GM23248 (cell line): ENCODE data around the gene AAK1. TPM values are rescaled to one million over a fixed set of nuclear protein-coding genes. Genes with fewer than 3 reads are reported as not detected.

Experiments
- DNase-seq: peaks from one replicate; pipeline ENCODE4 v3.0.0-alpha.2; 2015
- H2AFZ ChIP-seq: fragments of 200-600 bp; sonication (generic); 2 replicates; pipeline ENCODE4 v1.6.1; 2016; ENCODE audit warnings: antibody characterized with exemption
- H3F3A ChIP-seq: fragments of 200-600 bp; sonication (generic); 2 replicates; pipeline ENCODE4 v1.6.1; 2016; ENCODE audit warnings: mild to moderate bottlenecking, antibody characterized with exemption, mixed run types; ENCODE audit not compliant: insufficient read depth
- H3K27ac ChIP-seq: fragments of 200-600 bp; sonication (generic); 2 replicates; pipeline ENCODE4 v1.5.1; 2016; ENCODE audit warnings: mild to moderate bottlenecking
- H3K27me3 ChIP-seq: fragments of 200-600 bp; sonication (generic); replicated peaks from 2 replicates; pipeline ENCODE4 v1.6.1; 2016; ENCODE audit warnings: mild to moderate bottlenecking; ENCODE audit not compliant: insufficient read depth
- H3K36me3 ChIP-seq: fragments of 200-600 bp; sonication (generic); 2 replicates; pipeline ENCODE4 v1.6.1; 2016; ENCODE audit warnings: low read depth, mild to moderate bottlenecking
- H3K4me1 ChIP-seq: fragments of 200-600 bp; sonication (generic); 2 replicates; pipeline ENCODE4 v1.6.1; 2016; ENCODE audit warnings: mild to moderate bottlenecking; ENCODE audit not compliant: insufficient read depth
- H3K4me2 ChIP-seq: fragments of 200-600 bp; sonication (generic); one replicate; pipeline ENCODE4 v1.6.1; 2016; ENCODE audit warnings: mild to moderate bottlenecking; ENCODE audit not compliant: unreplicated experiment
- H3K4me3 ChIP-seq: fragments of 200-600 bp; sonication (generic); 2 replicates; pipeline ENCODE4 v1.5.1; 2016; ENCODE audit warnings: mild to moderate bottlenecking
- H3K79me2 ChIP-seq: fragments of 200-600 bp; sonication (generic); 2 replicates; pipeline ENCODE4 v1.6.1; 2016; ENCODE audit warnings: mild to moderate bottlenecking; ENCODE audit not compliant: insufficient read depth
- H3K9ac ChIP-seq: fragments of 200-600 bp; sonication (generic); 2 replicates; pipeline ENCODE4 v1.6.1; 2016; ENCODE audit warnings: mild to moderate bottlenecking
- H3K9me2 ChIP-seq: fragments of 200-600 bp; sonication (generic); 2 replicates; pipeline ENCODE4 v1.6.1; 2016; ENCODE audit warnings: mixed run types, mild to moderate bottlenecking, moderate library complexity; ENCODE audit not compliant: insufficient read depth
- H3K9me3 ChIP-seq: fragments of 200-600 bp; sonication (generic); one replicate; pipeline ENCODE4 v1.6.1; 2017; ENCODE audit warnings: low read depth
- H4K20me1 ChIP-seq: fragments of 200-600 bp; sonication (generic); 2 replicates; pipeline ENCODE4 v1.6.0; 2016; ENCODE audit not compliant: insufficient read depth
- EZH2 ChIP-seq: fragments of 200-600 bp; sonication (generic); IDR thresholded peaks from 2 replicates; pipeline ENCODE4 v1.6.1; 2018; ENCODE audit warnings: antibody characterized with exemption, mild to moderate bottlenecking; ENCODE audit not compliant: insufficient read depth, poor library complexity, severe bottlenecking
- EZH2phosphoT487 ChIP-seq: fragments of 200-600 bp; sonication (generic); IDR thresholded peaks from 2 replicates; pipeline ENCODE4 v1.6.1; 2018; ENCODE audit warnings: antibody characterized with exemption, moderate library complexity, mild to moderate bottlenecking, low read depth; ENCODE audit not compliant: insufficient read depth
- WGBS, 2 experiments: methylation state at CpG; one replicate each; pipeline ENCODE4 v1.1.6; 2015 to 2017; ENCODE audit warnings: low lambda C conversion rate in 2 of 2, low coverage in 1 of 2; ENCODE audit errors: missing lambda C conversion rate in 2 of 2; 5-methylcytosine and 5-hydroxymethylcytosine counted together
- in situ Hi-C: fragments of 300-500 bp; cut with MboI; formaldehyde crosslinking; loops from 2 replicates; pipeline ENCODE4 v1.15.0; 2020
- polyA plus RNA-seq: library from polyadenylated mRNA; unstranded; fragments of >200 nt; fragmentation: Nextera tagmentation; extraction: Ambion mirVana; gene quantifications from 2 replicates; pipeline ENCODE4 v1.2.1, GENCODE V29; 2016
- total RNA-seq: library from RNA; depleted of rRNA; stranded (reverse); fragments of >200 nt; shearing (Covaris generic); gene quantifications from 2 replicates; pipeline ENCODE4 v1.2.3, GENCODE V29; 2014

AAK1 gene
- total and polyA plus RNA-seq, 2 experiments from 2014 or later: 41.2 to 50.7 TPM

GRCh38 chr2:69641471-69641870, 2.1 kb downstream of the AAK1 start:
- in situ Hi-C loops: no loop called here
- H3K36me3 ChIP-seq: no peaks in the 10 kb centered on the region
- H3K4me3 ChIP-seq: peak overlapping the region; percentile 93
- H3K9ac ChIP-seq: peak overlapping the region; percentile 98
- H3K79me2 ChIP-seq: peaks cover 80% of the 10 kb centered on the region
- no peaks in the 10 kb centered on the region for H3K27me3 ChIP-seq
- peak overlapping the region; percentile 99 for H3K4me2 ChIP-seq
- peaks cover 21% of the 10 kb centered on the region for H3F3A ChIP-seq
- no peaks in the 10 kb centered on the region for H3K9me2 ChIP-seq
- peak overlapping the region; percentile 98 for H3K27ac ChIP-seq
- no peak for TF ChIP-seq EZH2
- no peak for TF ChIP-seq EZH2phosphoT487
- H4K20me1 ChIP-seq: peaks cover 4% of the 10 kb centered on the region; the same call in 1 of the 2 replicates
- H2AFZ ChIP-seq: no peak overlapping the region
- no peak for DNase-seq
- WGBS, 2 experiments: 49 to 53% methylated on average over 3 of the region's 3 CpGs
- H3K9me3 ChIP-seq: no peaks in the 10 kb centered on the region
- H3K4me1 ChIP-seq: peaks cover 24% of the 10 kb centered on the region

DNA sequence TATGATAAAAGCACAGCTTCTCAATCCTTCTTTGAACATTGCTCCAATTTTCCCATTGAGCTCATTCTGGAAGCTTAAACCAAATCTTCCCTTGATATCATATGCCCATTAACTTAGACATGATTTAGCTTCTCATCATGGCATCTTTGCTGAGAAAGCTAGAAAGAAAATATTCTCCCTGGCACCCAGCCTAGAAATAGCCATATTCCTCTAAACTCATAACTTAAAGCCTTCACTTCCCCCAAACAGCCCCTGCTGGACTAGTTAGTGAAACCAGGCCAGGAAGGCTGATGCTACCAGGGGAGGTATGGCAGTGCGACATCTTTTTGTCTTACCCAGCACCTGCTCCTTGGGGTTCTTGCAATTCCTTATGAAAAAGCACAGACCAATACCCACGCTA, 4.3 kb downstream of the AAK1 start:
- Histone ChIP-seq H3K36me3 (no peaks in the 10 kb centered on the region; the same call in 1 of the 2 replicates), H4K20me1 (peaks cover 11% of the 10 kb centered on the region; the same call in 1 of the 2 replicates), H2AFZ (no peak overlapping the region), H3K9ac (no peak overlapping the region), H3K27me3 (no peaks in the 10 kb centered on the region), H3F3A (peaks cover 7% of the 10 kb centered on the region; the same call in 1 of the 2 replicates), H3K9me3 (no peaks in the 10 kb centered on the region), H3K9me2 (no peaks in the 10 kb centered on the region), H3K79me2 (peaks cover 88% of the 10 kb centered on the region), H3K4me1 (peaks cover 19% of the 10 kb centered on the region), H3K4me2 (no peak overlapping the region), H3K4me3 (no peak overlapping the region), H3K27ac (no peak overlapping the region)
- 64 to 75% methylated on average over 2 of the region's 2 CpGs for WGBS, 2 experiments
- in situ Hi-C loops: no loop called here
- DNase-seq: no peak
- TF ChIP-seq EZH2 (no peak), EZH2phosphoT487 (no peak)

GRCh38 chr2:69638630-69639029, 4.9 kb downstream of the AAK1 start:
- H3F3A ChIP-seq: 0 out of 2 replicates have a peak, but pooled peaks cover 5% of the 10 kb centered on the region
- H3K9me2 ChIP-seq: no peaks in the 10 kb centered on the region
- H3K79me2 ChIP-seq: peaks cover 93% of the 10 kb centered on the region
- peaks cover 19% of the 10 kb centered on the region for H3K4me1 ChIP-seq
- H2AFZ ChIP-seq: no peak overlapping the region
- no peak overlapping the region for H3K4me2 ChIP-seq
- no peak overlapping the region for H3K27ac ChIP-seq
- in situ Hi-C loops: no loop called here
- H3K9me3 ChIP-seq: no peaks in the 10 kb centered on the region
- no peaks in the 10 kb centered on the region; the same call in 1 of the 2 replicates for H3K36me3 ChIP-seq
- DNase-seq: no peak
- no peak overlapping the region for H3K4me3 ChIP-seq
- no peaks in the 10 kb centered on the region for H3K27me3 ChIP-seq
- no peak overlapping the region for H3K9ac ChIP-seq
- TF ChIP-seq EZH2 (no peak), EZH2phosphoT487 (no peak)
- WGBS, 2 experiments: 93 to 97% methylated on average over 3 of the region's 3 CpGs
- peaks cover 11% of the 10 kb centered on the region; the same call in 1 of the 2 replicates for H4K20me1 ChIP-seq

GRCh38 chr2:69637923-69638322, 5.6 kb downstream of the AAK1 start:
- no peak for TF ChIP-seq EZH2
- TF ChIP-seq EZH2phosphoT487: no peak
- 0 out of 2 replicates have a peak, but pooled peaks cover 5% of the 10 kb centered on the region for H3F3A ChIP-seq

More at GRCh38 chr2:69637923-69638322, 5.6 kb downstream of the AAK1 start:
- Histone ChIP-seq H3K79me2 (peaks cover 100% of the 10 kb centered on the region), H3K4me3 (no peak overlapping the region), H2AFZ (no peak overlapping the region), H4K20me1 (peaks cover 11% of the 10 kb centered on the region; the same call in 1 of the 2 replicates), H3K4me1 (peaks cover 19% of the 10 kb centered on the region), H3K9me2 (no peaks in the 10 kb centered on the region), H3K9ac (no peak overlapping the region), H3K27ac (no peak overlapping the region), H3K27me3 (no peaks in the 10 kb centered on the region), H3K9me3 (no peaks in the 10 kb centered on the region), H3K36me3 (no peaks in the 10 kb centered on the region; the same call in 1 of the 2 replicates), H3K4me2 (no peak overlapping the region)
- in situ Hi-C loops: no loop called here
- no peak for DNase-seq
- WGBS, 2 experiments: 80 to 98% methylated on average over 3 of the region's 3 CpGs
